CD14-positive monocyte (primary cell): ENCODE results near the gene PWWP2B. TPM values are rescaled to one million over a fixed set of nuclear protein-coding genes. Genes with fewer than 3 reads are reported as not detected.

Source experiments
- DNase-seq, 3 donors: peaks; one replicate each; pipeline ENCODE4 v3.0.0-alpha.2; 2011 to 2022
- H2AFZ ChIP-seq: 2 replicates; pipeline ENCODE4 v1.6.0; 2012; ENCODE audit warnings: mild to moderate bottlenecking, low read depth, low read length, inconsistent platforms; ENCODE audit not compliant: insufficient read depth, poor library complexity, severe bottlenecking
- H3K27ac ChIP-seq, 2 donors: 1 replicate in 1 of 2; 2 replicates in 1 of 2; pipeline ENCODE4 v1.5.1; 2012 to 2013; ENCODE audit warnings: low read length in 2 of 2, control low read depth in 1 of 2, inconsistent platforms in 1 of 2, low read depth in 1 of 2, mild to moderate bottlenecking in 1 of 2
- H3K27me3 ChIP-seq, 2 donors: one replicate each; pipeline versions ENCODE4 v1.6.0 to v1.6.1; 2011 to 2013; ENCODE audit warnings: low read length in 2 of 2; ENCODE audit not compliant: control insufficient read depth in 2 of 2, insufficient read depth in 2 of 2
- H3K36me3 ChIP-seq, 2 donors: replicated peaks in 1 of 2; 1 replicate in 1 of 2; 2 replicates in 1 of 2; pipeline versions ENCODE4 v1.5.1 to v1.6.1; 2012 to 2013; ENCODE audit warnings: low read length in 2 of 2, control low read depth in 1 of 2, inconsistent platforms in 1 of 2, mild to moderate bottlenecking in 1 of 2; ENCODE audit not compliant: insufficient read depth in 2 of 2, control insufficient read depth in 1 of 2
- H3K4me1 ChIP-seq, 2 donors: 1 replicate in 1 of 2; 2 replicates in 1 of 2; pipeline versions ENCODE4 v1.5.1 to v1.6.1; 2012 to 2013; ENCODE audit warnings: low read length in 2 of 2, control low read depth in 1 of 2, inconsistent platforms in 1 of 2, mild to moderate bottlenecking in 1 of 2, moderate library complexity in 1 of 2; ENCODE audit not compliant: insufficient read depth in 2 of 2, control insufficient read depth in 1 of 2
- H3K4me2 ChIP-seq: replicated peaks from 2 replicates; pipeline ENCODE3; 2012; ENCODE audit warnings: low read length, moderate library complexity, mild to moderate bottlenecking; ENCODE audit not compliant: poor library complexity, severe bottlenecking; ENCODE audit errors: extremely low read depth
- H3K4me3 ChIP-seq, 3 experiments: fragments of 200-600 bp in 1 of 3; sonication (generic) in 1 of 3; replicated peaks in 1 of 3; 1 replicate in 2 of 3; 2 replicates in 1 of 3; pipeline ENCODE4 v1.5.1; 2011 to 2013; ENCODE audit warnings: low read length in 3 of 3, mild to moderate bottlenecking in 3 of 3, control low read depth in 2 of 3, low read depth in 2 of 3, inconsistent platforms in 1 of 3, moderate library complexity in 1 of 3
- H3K79me2 ChIP-seq: 2 replicates; pipeline ENCODE4 v1.6.0; 2012; ENCODE audit warnings: mild to moderate bottlenecking, control low read depth, inconsistent platforms, low read length, moderate library complexity; ENCODE audit not compliant: insufficient read depth
- H3K9ac ChIP-seq: 2 replicates; pipeline ENCODE4 v1.6.0; 2017; ENCODE audit warnings: low read length, mild to moderate bottlenecking; ENCODE audit not compliant: insufficient read depth, poor library complexity, severe bottlenecking
- H3K9me3 ChIP-seq, 2 donors: replicated peaks in 1 of 2; 1 replicate in 1 of 2; 2 replicates in 1 of 2; pipeline versions ENCODE4 v1.5.1 to v1.6.1; 2012 to 2013; ENCODE audit warnings: low read length in 2 of 2, control low read depth in 1 of 2; ENCODE audit not compliant: control insufficient read depth in 1 of 2, insufficient read depth in 1 of 2
- H4K20me1 ChIP-seq: 2 replicates; pipeline ENCODE4 v1.6.0; 2012; ENCODE audit warnings: mild to moderate bottlenecking, low read length, control low read depth, moderate library complexity; ENCODE audit not compliant: insufficient read depth
- H3K27ac Mint-ChIP-seq, 7 donors: one replicate each; pipeline ENCODE4 v1.8.0; 2020; ENCODE audit warnings: mild to moderate bottlenecking in 7 of 7, mixed read lengths in 7 of 7, moderate library complexity in 6 of 7, inconsistent platforms in 2 of 7
- H3K27me3 Mint-ChIP-seq, 3 donors: one replicate each; pipeline ENCODE4 v1.8.0; 2021 to 2022; ENCODE audit warnings: low read depth in 3 of 3, mild to moderate bottlenecking in 3 of 3, mixed read lengths in 3 of 3, moderate library complexity in 3 of 3, inconsistent platforms in 1 of 3
- H3K36me3 Mint-ChIP-seq, 2 donors: one replicate each; pipeline ENCODE4 v1.8.0; 2020; ENCODE audit warnings: mixed read lengths in 2 of 2, inconsistent platforms in 1 of 2, mild to moderate bottlenecking in 1 of 2
- H3K4me1 Mint-ChIP-seq: one replicate; pipeline ENCODE4 v1.8.0; 2020; ENCODE audit warnings: mild to moderate bottlenecking, mixed read lengths
- H3K4me3 Mint-ChIP-seq, 2 donors: one replicate each; pipeline ENCODE4 v1.8.0; 2020; ENCODE audit warnings: mild to moderate bottlenecking in 2 of 2, mixed read lengths in 2 of 2, moderate library complexity in 1 of 2
- H3K9me3 Mint-ChIP-seq, 7 donors: one replicate each; pipeline ENCODE4 v1.8.0; 2020 to 2022; ENCODE audit warnings: mixed read lengths in 7 of 7, mild to moderate bottlenecking in 6 of 7, moderate library complexity in 6 of 7, inconsistent platforms in 2 of 7
- WGBS: methylation state at CpG from one replicate; pipeline ENCODE4 v1.1.5; 2013; ENCODE audit warnings: missing lambda C conversion rate; ENCODE audit not compliant: insufficient coverage; 5-methylcytosine and 5-hydroxymethylcytosine counted together
- intact Hi-C, 2 donors: fragments of 100-400 bp; cut with micrococcal nuclease; formaldehyde crosslinking; loops; one replicate each; pipeline versions ENCODE4 v1.15.0 to v1.15.1; 2023
- polyA plus RNA-seq, 3 donors: library from polyadenylated mRNA; depleted of rRNA in 1 of 3; unstranded in 2 of 3; stranded (reverse) in 1 of 3; fragments of 300-500 nt in 2 of 3; fragments of >200 nt in 1 of 3; fragmentation: Illumina TruSeq in 2 of 3; gene quantifications; 1 replicate in 2 of 3; 2 replicates in 1 of 3; pipeline ENCODE4 v1.2.3, GENCODE V29; 2012 to 2021
- TF ChIP-seq, protein P1 (sequence below): fragments of 200-600 bp; IDR thresholded peaks from one replicate; pipeline ENCODE4 v1.8.0; 2022; ENCODE audit warnings: antibody characterized with exemption, mild to moderate bottlenecking

PWWP2B gene
- polyA plus RNA-seq, 3 donors: 2.4 to 6.9 (median 2.7) TPM

GRCh38 chr10:132427939-132428367 lies 31.0 kb downstream of the PWWP2B start:
- Histone ChIP-seq H3K4me3 (no peak overlapping the region), H3K79me2 (no peaks in the 10 kb centered on the region), H3K4me1 (peaks cover 18 to 19% of the 10 kb centered on the region in 2 donors), H3K36me3 (peaks cover 0 to 6% of the 10 kb centered on the region in 2 donors), H3K27me3 (no peaks in the 10 kb centered on the region), H3K9me3 (no peaks in the 10 kb centered on the region), H2AFZ (no peak overlapping the region), H3K4me2 (no peak overlapping the region), H3K9ac (no peak overlapping the region), H4K20me1 (no peaks in the 10 kb centered on the region), H3K27ac (no peak overlapping the region)
- intact Hi-C loops: no loop called here
- no peak for DNase-seq
- Mint-ChIP-seq H3K4me1 (peaks cover 16% of the 10 kb centered on the region), H3K27me3 (no peaks in the 10 kb centered on the region), H3K9me3 (no peaks in the 10 kb centered on the region), H3K4me3 (no peak overlapping the region), H3K27ac (no peak overlapping the region), H3K36me3 (peaks cover 0 to 2% of the 10 kb centered on the region in 2 donors)
- WGBS: 97% methylated on average over 2 of the region's 2 CpGs
- TF ChIP-seq, protein P1, sequence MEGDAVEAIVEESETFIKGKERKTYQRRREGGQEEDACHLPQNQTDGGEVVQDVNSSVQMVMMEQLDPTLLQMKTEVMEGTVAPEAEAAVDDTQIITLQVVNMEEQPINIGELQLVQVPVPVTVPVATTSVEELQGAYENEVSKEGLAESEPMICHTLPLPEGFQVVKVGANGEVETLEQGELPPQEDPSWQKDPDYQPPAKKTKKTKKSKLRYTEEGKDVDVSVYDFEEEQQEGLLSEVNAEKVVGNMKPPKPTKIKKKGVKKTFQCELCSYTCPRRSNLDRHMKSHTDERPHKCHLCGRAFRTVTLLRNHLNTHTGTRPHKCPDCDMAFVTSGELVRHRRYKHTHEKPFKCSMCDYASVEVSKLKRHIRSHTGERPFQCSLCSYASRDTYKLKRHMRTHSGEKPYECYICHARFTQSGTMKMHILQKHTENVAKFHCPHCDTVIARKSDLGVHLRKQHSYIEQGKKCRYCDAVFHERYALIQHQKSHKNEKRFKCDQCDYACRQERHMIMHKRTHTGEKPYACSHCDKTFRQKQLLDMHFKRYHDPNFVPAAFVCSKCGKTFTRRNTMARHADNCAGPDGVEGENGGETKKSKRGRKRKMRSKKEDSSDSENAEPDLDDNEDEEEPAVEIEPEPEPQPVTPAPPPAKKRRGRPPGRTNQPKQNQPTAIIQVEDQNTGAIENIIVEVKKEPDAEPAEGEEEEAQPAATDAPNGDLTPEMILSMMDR: no peak

GRCh38 chr10:132428486-132428995 lies 31.5 kb downstream of the PWWP2B start:
- no peak for DNase-seq
- H3K27ac ChIP-seq: no peak overlapping the region
- Mint-ChIP-seq H3K27ac (no peak overlapping the region), H3K36me3 (peaks cover 0 to under 1% of the 10 kb centered on the region in 2 donors), H3K27me3 (no peaks in the 10 kb centered on the region), H3K9me3 (no peaks in the 10 kb centered on the region), H3K4me3 (no peak overlapping the region), H3K4me1 (peaks cover 10% of the 10 kb centered on the region)
- no peaks in the 10 kb centered on the region for H3K9me3 ChIP-seq
- intact Hi-C loops: no loop called here
- H4K20me1 ChIP-seq: no peaks in the 10 kb centered on the region
- TF ChIP-seq, protein P1: no peak
- H2AFZ ChIP-seq: no peak overlapping the region
- peaks cover 12 to 13% of the 10 kb centered on the region in 2 donors for H3K4me1 ChIP-seq
- H3K4me2 ChIP-seq: no peak overlapping the region
- H3K36me3 ChIP-seq: peaks cover 0 to 6% of the 10 kb centered on the region in 2 donors
- H3K9ac ChIP-seq: no peak overlapping the region
- H3K4me3 ChIP-seq: no peak overlapping the region
- 94% methylated on average over 8 of the region's 11 CpGs for WGBS
- no peaks in the 10 kb centered on the region for H3K79me2 ChIP-seq
- no peaks in the 10 kb centered on the region for H3K27me3 ChIP-seq
